ENCODE results near the gene APBB2.
"Not testable (repeated sequence)": the region's sequence is repeated elsewhere in the genome, so short reads cannot be mapped to it uniquely, and the experiment has no call there.

APBB2 gene

GRCh38 chr4:41006141-41006540, 208.2 kb downstream of the APBB2 start:
- no peak for DNase-seq

- DNase-seq, result no peak
Observed at GRCh38 chr4:41002309-41002708, 212.0 kb downstream of the APBB2 start.

GRCh38 chr4:41000356-41000755, 214.0 kb downstream of the APBB2 start:
- no peak for DNase-seq

GRCh38 chr4:40998675-40999358, 215.5 kb downstream of the APBB2 start:
- no peak for DNase-seq

GRCh38 chr4:40995850-40996249, 218.5 kb downstream of the APBB2 start:
- DNase-seq, result no peak

GRCh38 chr4:40994321-40994720, 220.0 kb downstream of the APBB2 start:
- not testable (repeated sequence) for DNase-seq

- not testable (repeated sequence) for DNase-seq
Observed at GRCh38 chr4:40993296-40993693, 221.0 kb downstream of the APBB2 start.

GRCh38 chr4:40992472-40993295, 221.7 kb downstream of the APBB2 start:
- no peak for DNase-seq

- DNase-seq, result no peak
Observed at GRCh38 chr4:40991908-40992307, 222.4 kb downstream of the APBB2 start.

- no peak for DNase-seq
Observed at GRCh38 chr4:40990899-40991265, 223.5 kb downstream of the APBB2 start.

GRCh38 chr4:40990236-40990898, 224.0 kb downstream of the APBB2 start:
- no peak for DNase-seq

- DNase-seq, result no peak
Observed at GRCh38 chr4:40987151-40987550, 227.2 kb downstream of the APBB2 start.

GRCh38 chr4:40986375-40986774, 228.0 kb downstream of the APBB2 start:
- DNase-seq, result no peak

- DNase-seq, result no peak
Observed at GRCh38 chr4:40984051-40984450, 230.3 kb downstream of the APBB2 start.

GRCh38 chr4:40980318-40980883, 233.9 kb downstream of the APBB2 start:
- no peak for DNase-seq

- no peak for DNase-seq
Observed at GRCh38 chr4:40978548-40978947, 235.8 kb downstream of the APBB2 start.

GRCh38 chr4:40976343-40976742, 238.0 kb downstream of the APBB2 start:
- no peak for DNase-seq

- no peak for DNase-seq
Observed at GRCh38 chr4:40972722-40973121, 241.6 kb downstream of the APBB2 start.

- DNase-seq, result no peak
Observed at GRCh38 chr4:40971338-40971737, 243.0 kb downstream of the APBB2 start.

- DNase-seq, result no peak
Observed at GRCh38 chr4:40969501-40969900, 244.8 kb downstream of the APBB2 start.

GRCh38 chr4:40967550-40967949, 246.8 kb downstream of the APBB2 start:
- DNase-seq, result no peak

- DNase-seq, result no peak
Observed at GRCh38 chr4:40966091-40966490, 248.3 kb downstream of the APBB2 start.

GRCh38 chr4:40963897-40964478, 250.4 kb downstream of the APBB2 start:
- no peak for DNase-seq
